ENCODE results near the gene CNGA1.
"Not testable (repeated sequence)": the region's sequence is repeated elsewhere in the genome, so short reads cannot be mapped to it uniquely, and the experiment has no call there.

Gene CNGA1

DNA sequence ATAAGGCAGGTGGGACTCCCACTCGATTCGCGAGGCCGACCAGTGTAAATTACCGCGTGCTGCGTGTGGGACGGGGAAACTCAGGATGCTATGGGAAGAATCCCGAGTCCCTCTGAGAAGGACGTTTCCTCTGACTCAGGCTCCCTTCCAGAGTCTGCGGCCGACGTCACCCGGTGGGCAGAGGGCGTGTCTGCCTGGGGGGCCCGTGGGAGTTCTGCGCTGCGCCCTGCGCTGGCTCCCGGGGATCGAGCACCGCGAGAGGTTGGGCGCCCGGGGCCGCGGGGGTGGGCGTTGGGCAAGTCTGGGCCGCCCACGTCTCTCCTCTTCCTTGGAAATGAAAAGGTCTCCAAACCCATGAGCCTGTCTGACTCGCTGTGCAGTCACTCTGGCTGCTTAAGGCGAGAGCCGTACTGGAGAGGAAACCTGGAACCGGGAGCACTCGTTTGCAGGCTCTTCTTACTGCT, 659 bp upstream of the CNGA1 start:
- ChIA-PET POLR2A (no interaction called here), CTCF (interaction anchor here (1.1 to 4.3 kb wide), 7 partner anchors 11 to 93 kb away, joined by 3 to 33 read pairs (median 8); no protein-coding TSS in a partner anchor)
- DNase-seq (ENCODE audit: extremely low spot score), result peak; percentile 47
- TF ChIP-seq, protein P1, sequence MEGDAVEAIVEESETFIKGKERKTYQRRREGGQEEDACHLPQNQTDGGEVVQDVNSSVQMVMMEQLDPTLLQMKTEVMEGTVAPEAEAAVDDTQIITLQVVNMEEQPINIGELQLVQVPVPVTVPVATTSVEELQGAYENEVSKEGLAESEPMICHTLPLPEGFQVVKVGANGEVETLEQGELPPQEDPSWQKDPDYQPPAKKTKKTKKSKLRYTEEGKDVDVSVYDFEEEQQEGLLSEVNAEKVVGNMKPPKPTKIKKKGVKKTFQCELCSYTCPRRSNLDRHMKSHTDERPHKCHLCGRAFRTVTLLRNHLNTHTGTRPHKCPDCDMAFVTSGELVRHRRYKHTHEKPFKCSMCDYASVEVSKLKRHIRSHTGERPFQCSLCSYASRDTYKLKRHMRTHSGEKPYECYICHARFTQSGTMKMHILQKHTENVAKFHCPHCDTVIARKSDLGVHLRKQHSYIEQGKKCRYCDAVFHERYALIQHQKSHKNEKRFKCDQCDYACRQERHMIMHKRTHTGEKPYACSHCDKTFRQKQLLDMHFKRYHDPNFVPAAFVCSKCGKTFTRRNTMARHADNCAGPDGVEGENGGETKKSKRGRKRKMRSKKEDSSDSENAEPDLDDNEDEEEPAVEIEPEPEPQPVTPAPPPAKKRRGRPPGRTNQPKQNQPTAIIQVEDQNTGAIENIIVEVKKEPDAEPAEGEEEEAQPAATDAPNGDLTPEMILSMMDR (IDR thresholded peaks at IDR 0.05; ENCODE audit: control extremely low read depth, extremely low read depth, low read depth, missing control alignments), result no peak

DNA sequence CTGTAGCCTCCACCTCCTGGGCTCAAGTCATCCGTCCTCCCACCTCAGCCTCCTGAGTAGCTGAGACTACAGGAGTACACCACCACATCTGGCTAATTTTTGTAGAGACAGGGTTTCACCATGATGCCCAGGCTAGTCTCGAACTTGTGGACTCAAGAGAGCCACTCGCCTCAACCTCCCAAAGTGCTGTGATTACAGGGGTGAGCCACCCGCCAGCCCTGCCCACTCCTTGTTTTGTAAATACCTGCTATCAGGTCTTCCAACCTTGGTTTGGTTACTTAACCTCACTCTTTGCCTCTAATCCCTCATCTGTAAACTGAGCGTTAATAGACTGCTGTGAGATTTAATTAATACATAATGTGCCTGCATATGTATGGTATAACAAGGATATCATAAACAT, 803 bp downstream of the CNGA1 start:
- TF ChIP-seq, protein P1 (IDR thresholded peaks at IDR 0.05; ENCODE audit: control extremely low read depth, extremely low read depth, low read depth, missing control alignments), result no peak
- ChIA-PET CTCF (interaction anchor here (1.1 to 1.3 kb wide), 2 partner anchors 9 to 32 kb away, joined by 3 to 4 read pairs; no protein-coding TSS in a partner anchor), POLR2A (no interaction called here)
- no peak for DNase-seq (ENCODE audit: extremely low spot score)

DNA sequence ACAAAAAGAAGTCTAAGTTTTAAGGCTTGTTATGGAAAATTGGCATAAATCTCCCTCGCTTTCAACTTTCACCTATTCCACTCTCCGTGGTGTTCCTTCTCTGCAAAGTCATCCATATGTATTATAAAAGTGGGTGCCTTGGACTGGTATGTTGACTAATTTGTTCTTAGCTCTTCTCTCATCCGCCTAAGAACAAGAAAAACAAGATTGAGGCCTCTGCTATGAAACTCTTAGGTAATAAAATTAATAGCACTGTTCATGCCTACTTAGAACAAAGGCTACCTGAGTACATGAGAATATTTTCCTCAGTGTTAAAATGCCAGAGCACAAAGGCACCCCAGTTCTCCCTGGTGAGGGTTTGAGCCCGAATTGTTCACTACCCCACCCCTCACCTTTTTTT, 1.3 kb downstream of the CNGA1 start:
- CTCF ChIA-PET, result interaction anchor here (2.1 kb wide), 1 partner anchor 13 kb away, joined by 8 read pairs; no protein-coding TSS in a partner anchor
- POLR2A ChIA-PET, result no interaction called here

DNA sequence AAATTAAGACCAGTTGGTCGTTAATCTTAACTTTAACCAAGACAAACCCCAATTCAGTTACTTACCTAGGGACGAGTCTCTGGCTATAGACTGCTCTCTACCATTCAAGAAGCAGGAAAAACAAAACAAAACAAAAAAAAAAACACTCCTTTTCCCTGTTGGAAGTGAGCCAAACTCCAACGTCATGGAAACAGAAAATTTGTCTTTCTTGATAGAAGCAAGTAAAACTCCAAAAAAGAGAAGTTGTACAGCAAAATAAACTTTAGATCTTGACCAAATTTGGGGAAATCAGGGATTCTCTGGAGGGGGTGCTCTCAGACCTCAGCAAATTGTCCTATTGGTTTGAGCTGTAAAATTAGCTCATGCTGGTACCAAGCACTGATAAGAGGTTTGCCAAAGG, 3.7 kb downstream of the CNGA1 start:
- no peak for DNase-seq (ENCODE audit: extremely low spot score)
- TF ChIP-seq, protein P1 (IDR thresholded peaks at IDR 0.05; ENCODE audit: control extremely low read depth, extremely low read depth, low read depth, missing control alignments), result no peak
- ChIA-PET POLR2A (no interaction called here), CTCF (interaction anchor here (1.6 kb wide), 1 partner anchor 77 kb away, joined by 3 read pairs; no protein-coding TSS in a partner anchor)

More for the DNA sequence above, 1.3 kb downstream of the CNGA1 start:
- no peak for DNase-seq (ENCODE audit: extremely low spot score)
- TF ChIP-seq, protein P1 (IDR thresholded peaks at IDR 0.05; ENCODE audit: control extremely low read depth, extremely low read depth, low read depth, missing control alignments), result no peak

DNA sequence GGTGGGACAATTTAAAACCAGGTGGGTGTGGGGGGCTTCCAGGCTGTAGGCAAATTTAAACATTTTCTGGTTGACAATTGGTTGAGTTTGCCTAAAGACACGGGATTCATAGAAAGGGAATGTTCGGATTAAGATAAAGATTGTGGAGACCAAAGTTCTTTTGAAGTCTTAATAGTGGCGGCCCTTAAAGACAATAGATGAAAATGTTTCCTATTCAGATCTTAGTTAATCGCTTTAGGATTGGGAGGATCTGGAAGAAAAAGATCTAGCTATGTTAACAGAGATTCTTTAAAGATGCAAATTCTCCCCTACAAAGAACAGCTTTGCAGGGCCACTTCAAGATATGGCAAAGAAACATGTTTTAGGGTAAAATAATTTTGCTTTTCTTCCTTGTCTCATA, 4.8 kb downstream of the CNGA1 start:
- ChIA-PET POLR2A (no interaction called here), CTCF (interaction anchor here (1.0 to 1.9 kb wide), 5 partner anchors 11 to 75 kb away, joined by 3 to 6 read pairs (median 3); no protein-coding TSS in a partner anchor)
- TF ChIP-seq, protein P1 (IDR thresholded peaks at IDR 0.05; ENCODE audit: control extremely low read depth, extremely low read depth, low read depth, missing control alignments), result no peak
- no peak for DNase-seq (ENCODE audit: extremely low spot score)

DNA sequence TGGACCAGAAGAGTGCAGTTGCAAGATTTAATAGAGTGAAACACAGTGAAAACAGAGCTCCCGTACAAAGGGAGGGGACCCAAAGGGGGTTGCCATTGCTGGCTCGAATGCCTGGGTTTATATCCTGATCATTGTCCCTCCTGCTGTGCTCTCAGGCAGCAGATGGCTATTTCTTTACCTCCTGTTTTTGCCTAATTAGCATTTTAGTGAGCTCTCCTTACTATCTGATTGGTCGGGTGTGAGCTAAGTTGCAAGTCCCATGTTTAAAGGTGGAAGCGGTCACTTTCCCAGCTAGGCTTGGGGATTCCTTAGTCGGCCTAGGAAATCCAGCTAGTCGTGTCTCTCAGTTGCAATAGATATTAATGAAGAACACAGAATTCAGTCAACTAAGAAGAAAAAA, 5.6 kb downstream of the CNGA1 start:
- DNase-seq (ENCODE audit: extremely low spot score); POLR2A ChIA-PET: not testable (repeated sequence)
- CTCF ChIA-PET, result interaction anchor here (1.0 to 1.9 kb wide), 8 partner anchors 9 to 79 kb away, joined by 3 to 6 read pairs (median 4); no protein-coding TSS in a partner anchor

DNA sequence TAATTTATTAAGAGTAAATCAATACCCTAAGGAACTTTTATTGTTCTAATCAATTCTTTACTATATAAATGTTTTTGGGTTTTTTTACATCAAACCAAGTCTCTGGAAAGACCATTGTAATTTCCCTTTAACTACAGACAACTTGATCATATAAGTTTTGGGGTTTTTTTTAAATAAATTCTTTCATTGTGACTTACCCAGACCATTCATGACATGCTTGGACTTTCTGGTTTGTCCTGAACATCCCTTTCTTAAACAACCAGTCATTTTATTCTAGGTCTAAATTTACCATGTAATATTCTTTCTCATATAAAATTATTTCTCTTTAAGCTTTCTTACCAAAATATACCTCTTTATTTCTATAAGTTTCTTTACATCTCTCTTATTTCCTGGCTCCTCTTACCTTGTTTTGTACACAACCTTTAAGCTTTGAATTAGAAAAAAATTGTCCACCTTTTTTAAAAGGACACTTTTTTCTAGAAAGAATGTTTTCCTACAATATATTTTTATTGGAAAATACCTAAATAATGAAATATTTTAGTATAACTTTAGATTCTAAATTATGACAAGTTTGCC, 8.4 kb downstream of the CNGA1 start:
- DNase-seq (ENCODE audit: extremely low spot score), result no peak
- CTCF ChIA-PET, result no interaction called here
- POLR2A ChIA-PET, result no interaction called here
- TF ChIP-seq, protein P1 (IDR thresholded peaks at IDR 0.05; ENCODE audit: control extremely low read depth, extremely low read depth, low read depth, missing control alignments), result no peak
